Mesenchymal stem cell (in vitro differentiated cells and primary cell): ENCODE measurements around the gene C7orf33.

Experiments
- DNase-seq: peaks from one replicate; pipeline ENCODE4 v3.0.0-alpha.2; 2013
- H2AFZ ChIP-seq: one replicate; pipeline ENCODE4 v1.6.1; 2013; ENCODE audit warnings: low read depth, mild to moderate bottlenecking, control low read depth, inconsistent platforms, low read length, moderate library complexity
- H2AK5ac ChIP-seq: 2 replicates; pipeline ENCODE4 v1.6.1; 2013; ENCODE audit warnings: low read length, moderate library complexity, mild to moderate bottlenecking, inconsistent platforms; ENCODE audit not compliant: severe bottlenecking
- H2BK120ac ChIP-seq: one replicate; pipeline ENCODE4 v1.6.1; 2013; ENCODE audit warnings: low read depth, mild to moderate bottlenecking, inconsistent platforms, low read length, moderate library complexity
- H2BK12ac ChIP-seq, 2 experiments: one replicate each; pipeline ENCODE4 v1.6.1; 2013; ENCODE audit warnings: inconsistent platforms in 2 of 2, low read length in 2 of 2, mild to moderate bottlenecking in 2 of 2, moderate library complexity in 2 of 2, control low read depth in 1 of 2
- H2BK15ac ChIP-seq: one replicate; pipeline ENCODE4 v1.6.1; 2013; ENCODE audit warnings: mild to moderate bottlenecking, low read depth, inconsistent platforms; ENCODE audit not compliant: poor library complexity, severe bottlenecking
- H2BK5ac ChIP-seq: 2 replicates; pipeline ENCODE4 v1.6.1; 2013; ENCODE audit warnings: low read depth, mild to moderate bottlenecking, low read length, control low read depth, inconsistent platforms; ENCODE audit not compliant: poor library complexity, severe bottlenecking
- H3K14ac ChIP-seq, 2 experiments: one replicate each; pipeline ENCODE4 v1.6.1; 2013; ENCODE audit warnings: inconsistent platforms in 2 of 2, low read length in 2 of 2, control low read depth in 1 of 2, mild to moderate bottlenecking in 1 of 2, moderate library complexity in 1 of 2
- H3K18ac ChIP-seq, 2 experiments: one replicate each; pipeline ENCODE4 v1.6.1; 2013; ENCODE audit warnings: inconsistent platforms in 2 of 2, low read length in 2 of 2, control low read depth in 1 of 2, low read depth in 1 of 2, mild to moderate bottlenecking in 1 of 2
- H3K23ac ChIP-seq, 2 experiments: one replicate each; pipeline ENCODE4 v1.6.1; 2013; ENCODE audit warnings: inconsistent platforms in 2 of 2, low read length in 2 of 2, mild to moderate bottlenecking in 2 of 2, moderate library complexity in 2 of 2, control low read depth in 1 of 2
- H3K27ac ChIP-seq: 2 replicates; pipeline ENCODE4 v1.5.1; 2013; ENCODE audit warnings: mild to moderate bottlenecking, moderate library complexity, low read length, control low read depth, inconsistent platforms; ENCODE audit not compliant: poor library complexity, severe bottlenecking
- H3K27me3 ChIP-seq, 2 experiments: 2 replicates each; pipeline versions ENCODE4 v1.6.1 to v1.7.0; 2013; ENCODE audit warnings: low read length in 2 of 2, mild to moderate bottlenecking in 2 of 2, moderate library complexity in 2 of 2, control low read depth in 1 of 2, inconsistent platforms in 1 of 2; ENCODE audit not compliant: control insufficient read depth in 1 of 2, insufficient read depth in 1 of 2
- H3K36me3 ChIP-seq, 2 experiments: 2 replicates each; pipeline versions ENCODE4 v1.6.1 to v1.7.0; 2013; ENCODE audit warnings: low read length in 2 of 2, control low read depth in 1 of 2, inconsistent platforms in 1 of 2, low read depth in 1 of 2, mild to moderate bottlenecking in 1 of 2; ENCODE audit not compliant: insufficient read depth in 2 of 2, control insufficient read depth in 1 of 2
- H3K4ac ChIP-seq, 2 experiments: one replicate each; pipeline ENCODE4 v1.6.1; 2013; ENCODE audit warnings: inconsistent platforms in 2 of 2, low read length in 2 of 2, mild to moderate bottlenecking in 2 of 2, moderate library complexity in 2 of 2, control low read depth in 1 of 2, low read depth in 1 of 2
- H3K4me1 ChIP-seq: 2 replicates; pipeline ENCODE4 v1.6.1; 2013; ENCODE audit warnings: low read depth, low read length, control low read depth; ENCODE audit not compliant: control insufficient read depth, insufficient read depth
- H3K4me2 ChIP-seq: 2 replicates; pipeline ENCODE4 v1.6.1; 2013; ENCODE audit warnings: low read length, mild to moderate bottlenecking, inconsistent platforms; ENCODE audit not compliant: poor library complexity, severe bottlenecking
- H3K4me3 ChIP-seq, 2 experiments: 2 replicates each; pipeline versions ENCODE4 v1.5.1 to v1.7.0; 2013; ENCODE audit warnings: low read length in 2 of 2, mild to moderate bottlenecking in 2 of 2, control low read depth in 1 of 2, low read depth in 1 of 2; ENCODE audit not compliant: insufficient read depth in 1 of 2
- H3K79me1 ChIP-seq: replicated peaks from 2 replicates; pipeline ENCODE4 v1.6.1; 2013; ENCODE audit warnings: mild to moderate bottlenecking, control low read depth, low read length, inconsistent platforms; ENCODE audit not compliant: poor library complexity, severe bottlenecking
- H3K9ac ChIP-seq: 2 replicates; pipeline ENCODE4 v1.7.0; 2013; ENCODE audit warnings: mild to moderate bottlenecking, low read length, moderate library complexity
- H3K9me3 ChIP-seq: 2 replicates; pipeline ENCODE4 v1.7.0; 2013; ENCODE audit warnings: mild to moderate bottlenecking, low read length; ENCODE audit not compliant: control insufficient read depth
- H4K8ac ChIP-seq: one replicate; pipeline ENCODE4 v1.6.1; 2013; ENCODE audit warnings: inconsistent platforms, mild to moderate bottlenecking, low read length, moderate library complexity
- H4K91ac ChIP-seq: one replicate; pipeline ENCODE4 v1.6.1; 2013; ENCODE audit warnings: mild to moderate bottlenecking, low read length, inconsistent platforms
- WGBS: methylation state at CpG from one replicate; pipeline ENCODE4 v1.1.7; 2013; ENCODE audit warnings: mixed read lengths; 5-methylcytosine and 5-hydroxymethylcytosine counted together

C7orf33 gene

DNA sequence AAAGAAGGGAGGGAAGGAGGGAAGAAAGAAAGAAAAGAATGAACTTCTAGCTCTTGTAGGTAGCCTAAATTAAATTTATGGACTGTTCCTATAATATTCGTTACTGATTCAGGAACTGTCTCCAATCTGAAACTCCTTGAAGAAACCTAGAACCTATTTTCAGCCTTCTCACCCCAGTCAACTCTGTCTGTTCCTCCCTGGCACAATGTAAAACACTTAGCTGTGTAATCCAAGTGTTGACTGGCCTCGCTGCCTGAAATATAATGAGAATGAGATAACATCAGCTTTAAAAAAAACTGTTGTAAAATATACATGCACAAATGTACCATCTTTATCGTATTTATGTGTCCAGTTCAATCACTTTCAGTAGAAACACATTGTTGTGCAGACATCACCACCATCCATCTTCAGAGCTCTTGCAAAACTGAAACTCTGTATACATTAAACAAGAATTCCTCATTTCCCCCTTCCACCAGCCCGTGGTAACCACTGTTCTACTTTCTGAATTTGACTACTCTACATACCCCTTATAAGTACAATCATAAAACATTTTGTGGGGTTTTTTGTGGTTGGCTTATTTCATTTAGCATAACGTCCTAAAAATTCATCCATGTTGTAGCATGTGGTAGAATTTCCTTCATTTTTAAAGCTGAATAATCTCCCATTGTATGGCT, 6.3 kb upstream of the C7orf33 start:
- Histone ChIP-seq H3K27ac (no peak overlapping the region), H3K18ac (no peak overlapping the region), H4K91ac (no peak overlapping the region), H3K27me3 (peaks cover 19 to 45% of the 10 kb centered on the region in 2 experiments), H2BK12ac (no peak overlapping the region), H3K23ac (no peak overlapping the region), H2BK120ac (no peak overlapping the region), H4K8ac (no peak overlapping the region), H3K79me1 (no peaks in the 10 kb centered on the region), H3K9me3 (no peaks in the 10 kb centered on the region), H3K36me3 (no peaks in the 10 kb centered on the region), H3K9ac (no peak overlapping the region), H3K14ac (no peak overlapping the region), H3K4me3 (no peak overlapping the region), H3K4me1 (no peaks in the 10 kb centered on the region), H3K4ac (no peak overlapping the region), H2AK5ac (no peak overlapping the region), H3K4me2 (no peak overlapping the region), H2BK5ac (no peak overlapping the region), H2AFZ (no peak overlapping the region), H2BK15ac (no peak overlapping the region)
- 59% methylated on average over 2 of the region's 5 CpGs for WGBS
- DNase-seq: no peak

DNA sequence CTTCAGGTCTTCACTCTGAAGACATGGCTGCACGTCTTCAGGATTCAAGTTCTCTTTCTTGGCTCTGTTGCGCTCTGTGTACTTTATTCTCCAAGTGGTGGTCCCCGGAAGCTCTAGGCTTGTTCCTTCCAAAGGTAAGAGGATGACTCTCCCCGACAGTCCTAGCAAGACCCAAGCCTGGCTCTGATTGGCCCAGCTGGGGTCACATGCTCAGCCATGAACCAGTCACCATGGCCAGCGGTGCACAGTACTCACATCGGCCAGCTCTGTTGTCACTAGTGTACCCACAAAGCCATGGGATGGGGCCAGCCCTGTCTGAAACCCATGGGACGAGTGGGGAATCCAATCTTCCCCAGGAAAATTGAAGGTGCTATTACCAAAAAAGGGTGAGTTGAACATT, 5.2 kb upstream of the C7orf33 start:
- H2AFZ ChIP-seq: no peak overlapping the region
- H2AK5ac ChIP-seq: no peak overlapping the region
- no peak for DNase-seq
- no peaks in the 10 kb centered on the region for H3K36me3 ChIP-seq
- no peak overlapping the region for H3K9ac ChIP-seq
- H4K91ac ChIP-seq: no peak overlapping the region
- no peak overlapping the region for H2BK5ac ChIP-seq
- no peaks in the 10 kb centered on the region for H3K4me1 ChIP-seq
- no peak overlapping the region for H2BK120ac ChIP-seq
- peaks cover 19 to 54% of the 10 kb centered on the region in 2 experiments for H3K27me3 ChIP-seq
- no peak overlapping the region for H3K27ac ChIP-seq
- H2BK15ac ChIP-seq: no peak overlapping the region
- peak overlapping the region in 1 of 2 experiments; percentile 30 for H3K14ac ChIP-seq
- H3K4me3 ChIP-seq: no peak overlapping the region
- no peaks in the 10 kb centered on the region for H3K79me1 ChIP-seq
- 94% methylated on average over 7 of the region's 7 CpGs for WGBS
- no peaks in the 10 kb centered on the region for H3K9me3 ChIP-seq
- H2BK12ac ChIP-seq: no peak overlapping the region
- H3K4me2 ChIP-seq: no peak overlapping the region
- no peak overlapping the region for H3K18ac ChIP-seq
- H3K4ac ChIP-seq: no peak overlapping the region
- no peak overlapping the region for H3K23ac ChIP-seq
- no peak overlapping the region for H4K8ac ChIP-seq

DNA sequence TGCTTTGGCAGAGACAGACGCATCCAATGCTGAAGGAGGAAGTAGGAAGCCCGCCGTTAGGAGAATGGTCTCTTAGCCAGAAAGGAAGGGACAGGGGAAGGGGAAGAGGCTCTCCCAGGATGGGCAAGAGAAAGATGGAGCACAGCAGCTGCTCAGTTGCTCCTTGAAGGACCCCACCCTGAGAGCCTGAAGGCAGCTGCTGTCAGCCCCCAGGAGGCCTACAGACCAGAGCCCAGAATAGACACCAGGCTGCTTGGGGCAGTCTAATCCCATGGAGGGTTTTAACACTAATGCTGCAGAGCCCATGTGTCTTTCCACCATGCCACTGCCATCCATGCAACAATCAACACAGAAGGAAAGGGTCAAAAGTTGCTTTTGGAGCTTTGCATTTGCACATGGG, 3.5 kb upstream of the C7orf33 start:
- Histone ChIP-seq H2BK5ac (no peak overlapping the region), H2AFZ (no peak overlapping the region), H3K79me1 (no peaks in the 10 kb centered on the region), H2AK5ac (no peak overlapping the region), H3K9me3 (no peaks in the 10 kb centered on the region), H2BK15ac (no peak overlapping the region), H3K23ac (no peak overlapping the region), H3K9ac (no peak overlapping the region), H2BK120ac (no peak overlapping the region), H3K27ac (no peak overlapping the region), H3K18ac (no peak overlapping the region), H2BK12ac (no peak overlapping the region), H4K91ac (no peak overlapping the region), H4K8ac (no peak overlapping the region), H3K4me2 (no peak overlapping the region), H3K4ac (no peak overlapping the region), H3K27me3 (peaks cover 19 to 58% of the 10 kb centered on the region in 2 experiments), H3K4me1 (no peaks in the 10 kb centered on the region), H3K14ac (no peak overlapping the region), H3K36me3 (no peaks in the 10 kb centered on the region), H3K4me3 (no peak overlapping the region)
- no peak for DNase-seq
- 91% methylated on average over 3 of the region's 3 CpGs for WGBS

DNA sequence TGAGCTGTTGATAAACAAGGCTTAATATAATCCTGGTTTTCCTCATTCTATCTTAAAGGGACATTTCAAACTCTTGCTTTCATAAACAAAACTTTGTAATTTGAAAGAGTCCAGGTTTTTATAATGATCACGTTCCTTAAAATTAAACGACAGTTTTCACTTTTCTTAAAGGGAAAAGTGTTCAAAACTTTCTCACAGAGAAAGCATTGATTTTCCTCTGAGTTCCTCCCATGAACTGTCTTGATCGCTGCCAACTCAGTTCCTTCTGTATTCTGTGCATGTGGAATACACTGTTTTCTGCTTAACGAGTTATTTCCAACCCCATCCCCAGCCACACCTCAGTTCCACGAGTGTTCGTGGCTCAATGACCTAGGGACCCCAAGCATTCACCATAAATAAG, 2.4 kb upstream of the C7orf33 start:
- Histone ChIP-seq H3K27ac (no peak overlapping the region), H3K4me3 (no peak overlapping the region), H3K9ac (no peak overlapping the region), H2AK5ac (no peak overlapping the region), H3K14ac (no peak overlapping the region), H3K36me3 (no peaks in the 10 kb centered on the region), H4K91ac (no peak overlapping the region), H4K8ac (no peak overlapping the region), H3K9me3 (no peaks in the 10 kb centered on the region), H3K18ac (no peak overlapping the region), H2BK5ac (no peak overlapping the region), H2BK12ac (no peak overlapping the region), H2AFZ (no peak overlapping the region), H3K27me3 (peaks cover 19 to 60% of the 10 kb centered on the region in 2 experiments), H3K4me2 (no peak overlapping the region), H3K4me1 (no peaks in the 10 kb centered on the region), H3K4ac (no peak overlapping the region), H3K79me1 (no peaks in the 10 kb centered on the region), H3K23ac (no peak overlapping the region), H2BK15ac (peak overlapping the region; percentile 7), H2BK120ac (no peak overlapping the region)
- 88% methylated on average over 4 of the region's 6 CpGs for WGBS
- no peak for DNase-seq
